RWPE2 (cell line): ENCODE measurements around the gene EFNA4.
"Not testable (repeated sequence)": the region's sequence is repeated elsewhere in the genome, so short reads cannot be mapped to it uniquely, and the experiment has no call there.

Experiments used
- ATAC-seq: fragments of 200-7000 bp; cut with Tn5 transposase; 3 replicates; pipeline ENCODE4 v1.9.1; 2021; ENCODE audit warnings: low read depth
- DNase-seq: peaks from one replicate; pipeline ENCODE4 v3.0.0-alpha.2; 2020; ENCODE audit warnings: low spot score
- H3K27ac ChIP-seq: fragments of 450-650 bp; 2 replicates; pipeline ENCODE4 v1.5.1; 2017; ENCODE audit warnings: mild to moderate bottlenecking; ENCODE audit not compliant: poor library complexity, severe bottlenecking
- H3K27me3 ChIP-seq: fragments of 250-450 bp; sonication (Bioruptor Pico); 2 replicates; pipeline ENCODE4 v1.5.1; 2021; ENCODE audit warnings: mild to moderate bottlenecking, moderate library complexity; ENCODE audit not compliant: insufficient read depth, poor library complexity, severe bottlenecking
- H3K36me3 ChIP-seq: fragments of 250-450 bp; sonication (Bioruptor Pico); 2 replicates; pipeline ENCODE4 v1.5.1; 2020; ENCODE audit warnings: low read depth, mild to moderate bottlenecking, moderate library complexity
- H3K4me1 ChIP-seq: fragments of 250-450 bp; sonication (Bioruptor Pico); 2 replicates; pipeline ENCODE4 v1.5.1; 2021; ENCODE audit warnings: mild to moderate bottlenecking, moderate library complexity; ENCODE audit not compliant: insufficient read depth, poor library complexity, severe bottlenecking
- H3K4me3 ChIP-seq: fragments of 250-450 bp; sonication (Bioruptor Pico); 2 replicates; pipeline ENCODE4 v1.5.1; 2021; ENCODE audit warnings: mild to moderate bottlenecking, moderate library complexity; ENCODE audit not compliant: severe bottlenecking
- H3K9me3 ChIP-seq: fragments of 250-450 bp; sonication (Bioruptor Pico); 2 replicates; pipeline ENCODE4 v1.5.1; 2021; ENCODE audit warnings: mild to moderate bottlenecking, moderate library complexity; ENCODE audit not compliant: severe bottlenecking
- TF ChIP-seq, protein P1 (sequence below): fragments of 450-650 bp; IDR thresholded peaks from one replicate; pipeline ENCODE4 v1.5.1; 2017; ENCODE audit warnings: mild to moderate bottlenecking, moderate library complexity; ENCODE audit not compliant: poor library complexity, severe bottlenecking

Gene EFNA4

GRCh38 chr1:155117610-155118009, 54.1 kb downstream of the EFNA4 start:
- no peak for ATAC-seq
- H3K27me3 ChIP-seq: no peaks in the 10 kb centered on the region
- TF ChIP-seq, protein P1, sequence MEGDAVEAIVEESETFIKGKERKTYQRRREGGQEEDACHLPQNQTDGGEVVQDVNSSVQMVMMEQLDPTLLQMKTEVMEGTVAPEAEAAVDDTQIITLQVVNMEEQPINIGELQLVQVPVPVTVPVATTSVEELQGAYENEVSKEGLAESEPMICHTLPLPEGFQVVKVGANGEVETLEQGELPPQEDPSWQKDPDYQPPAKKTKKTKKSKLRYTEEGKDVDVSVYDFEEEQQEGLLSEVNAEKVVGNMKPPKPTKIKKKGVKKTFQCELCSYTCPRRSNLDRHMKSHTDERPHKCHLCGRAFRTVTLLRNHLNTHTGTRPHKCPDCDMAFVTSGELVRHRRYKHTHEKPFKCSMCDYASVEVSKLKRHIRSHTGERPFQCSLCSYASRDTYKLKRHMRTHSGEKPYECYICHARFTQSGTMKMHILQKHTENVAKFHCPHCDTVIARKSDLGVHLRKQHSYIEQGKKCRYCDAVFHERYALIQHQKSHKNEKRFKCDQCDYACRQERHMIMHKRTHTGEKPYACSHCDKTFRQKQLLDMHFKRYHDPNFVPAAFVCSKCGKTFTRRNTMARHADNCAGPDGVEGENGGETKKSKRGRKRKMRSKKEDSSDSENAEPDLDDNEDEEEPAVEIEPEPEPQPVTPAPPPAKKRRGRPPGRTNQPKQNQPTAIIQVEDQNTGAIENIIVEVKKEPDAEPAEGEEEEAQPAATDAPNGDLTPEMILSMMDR: no peak
- H3K4me3 ChIP-seq: no peak overlapping the region
- H3K27ac ChIP-seq: no peak overlapping the region
- H3K36me3 ChIP-seq: no peaks in the 10 kb centered on the region
- no peaks in the 10 kb centered on the region for H3K4me1 ChIP-seq
- DNase-seq: no peak
- no peaks in the 10 kb centered on the region for H3K9me3 ChIP-seq

GRCh38 chr1:155118090-155118489, 54.5 kb downstream of the EFNA4 start:
- H3K36me3 ChIP-seq, ATAC-seq, H3K27me3 ChIP-seq, DNase-seq, H3K27ac ChIP-seq, H3K4me1 ChIP-seq, H3K4me3 ChIP-seq, H3K9me3 ChIP-seq: not testable (repeated sequence)
